ENCODE results near the gene MINAR1.

- no peak for TF ChIP-seq CTCF (IDR thresholded peaks at IDR 0.05)
- TF ChIP-seq POLR2A (IDR thresholded peaks at IDR 0.05) = no peak
These were observed 4.1 kb downstream of the MINAR1 start for GRCh38 chr15:79436037-79436780.

All from testis (tissue), 2 donors.